HG02840 (cell line): Measurements from ENCODE around the gene RAB42.
A peak's percentile ranks its signal among the peaks of the same experiment; 100 is the strongest.
"Not testable (repeated sequence)": the region's sequence is repeated elsewhere in the genome, so short reads cannot be mapped to it uniquely, and the experiment has no call there.

Source experiments
- ATAC-seq: cut with Tn5 transposase; IDR thresholded peaks from one replicate; pipeline ENCODE4 v1.9.1; 2021; ENCODE audit warnings: mild to moderate bottlenecking, moderate library complexity, moderate number of reproducible peaks; ENCODE audit not compliant: unreplicated experiment, low FRiP score

RAB42 gene

GRCh38 chr1:28591708-28592320, at the start of gene RAB42:
RAB42 (plus strand) TSS chr1:28592265; CDS start chr1:28592512, 247 bp downstream.
- no peak for ATAC-seq

GRCh38 chr1:28545246-28545628, 46.8 kb upstream of the RAB42 start:
- no peak for ATAC-seq

GRCh38 chr1:28548318-28548717, 43.7 kb upstream of the RAB42 start:
- no peak for ATAC-seq

GRCh38 chr1:28551381-28551780, 40.7 kb upstream of the RAB42 start:
- ATAC-seq: no peak

- peak; percentile 92 for ATAC-seq
Measured at GRCh38 chr1:28552758-28553663, 39.1 kb upstream of the RAB42 start, which contains the start of gene TRNAU1AP. TRNAU1AP (plus strand) TSS chr1:28553085; CDS start chr1:28553111, 26 bp downstream.

- ATAC-seq: no peak
Measured at GRCh38 chr1:28560886-28561285, 31.2 kb upstream of the RAB42 start.

- no peak for ATAC-seq
Measured at GRCh38 chr1:28564310-28564709, 27.8 kb upstream of the RAB42 start.

GRCh38 chr1:28565040-28565439, 27.0 kb upstream of the RAB42 start:
- no peak for ATAC-seq

- no peak for ATAC-seq
Measured at GRCh38 chr1:28565726-28566125, 26.3 kb upstream of the RAB42 start.

GRCh38 chr1:28566931-28567330, 25.1 kb upstream of the RAB42 start:
- no peak for ATAC-seq

- ATAC-seq: no peak
Measured at GRCh38 chr1:28571911-28572310, 20.2 kb upstream of the RAB42 start.

- ATAC-seq: not testable (repeated sequence)
Measured at GRCh38 chr1:28572891-28573290, 19.2 kb upstream of the RAB42 start.

- ATAC-seq: no peak
Measured at GRCh38 chr1:28573564-28573963, 18.5 kb upstream of the RAB42 start.

GRCh38 chr1:28577052-28577678, 14.9 kb upstream of the RAB42 start:
- ATAC-seq: no peak

- no peak for ATAC-seq
Measured at GRCh38 chr1:28577738-28578536, 14.1 kb upstream of the RAB42 start.

- ATAC-seq: no peak
Measured at GRCh38 chr1:28578696-28579218, 13.3 kb upstream of the RAB42 start.

- no peak for ATAC-seq
Measured at GRCh38 chr1:28579401-28579800, 12.7 kb upstream of the RAB42 start.

GRCh38 chr1:28580722-28581530, 11.1 kb upstream of the RAB42 start:
- ATAC-seq: peak; percentile 16

GRCh38 chr1:28581531-28582247, 10.4 kb upstream of the RAB42 start:
- ATAC-seq: peak; percentile 69
